HepG2 (cell line): ENCODE results near the gene TAS1R3. TPM values are rescaled to one million over a fixed set of nuclear protein-coding genes. Genes with fewer than 3 reads are reported as not detected.

Source experiments
- CBX5 ChIP-seq: sonication (generic); formaldehyde crosslinking; IDR thresholded peaks from 2 replicates; pipeline ENCODE4 v1.4.0; 2020; ENCODE audit warnings: missing genetic modification reagents, borderline replicate concordance
- EP300 ChIP-seq, 3 experiments: sonication (generic) in 1 of 3; formaldehyde crosslinking in 1 of 3; IDR thresholded peaks; 2 replicates each; pipeline versions ENCODE4 v1.5.1 to v1.6.1; 2011 to 2020; ENCODE audit warnings: low read depth in 2 of 3, low read length in 2 of 3, borderline replicate concordance in 1 of 3, improper control_type of control experiment in 1 of 3, mild to moderate bottlenecking in 1 of 3, missing genetic modification reagents in 1 of 3, moderate library complexity in 1 of 3
- EZH2 ChIP-seq: conservative IDR thresholded peaks from 2 replicates; pipeline ENCODE4 v1.6.1; 2012; ENCODE audit warnings: mild to moderate bottlenecking, low read depth, low read length, moderate library complexity
- HHEX ChIP-seq: IDR thresholded peaks from 2 replicates; pipeline ENCODE4 v1.6.1; 2016; ENCODE audit warnings: control low read depth
- LCORL ChIP-seq, 2 experiments: fragments of 450-650 bp in 1 of 2; sonication (generic) in 1 of 2; formaldehyde crosslinking in 1 of 2; IDR thresholded peaks; 2 replicates each; pipeline versions ENCODE4 v1.5.0 to v1.6.1; 2017 to 2020; ENCODE audit warnings: antibody characterized with exemption in 1 of 2, missing genetic modification reagents in 1 of 2
- MYC ChIP-seq: sonication (generic); formaldehyde crosslinking; IDR thresholded peaks from 2 replicates; pipeline ENCODE4 v1.9.0; 2021; ENCODE audit warnings: missing genetic modification reagents, borderline replicate concordance
- NFIC ChIP-seq: IDR thresholded peaks from 2 replicates; pipeline ENCODE4 v1.6.1; 2012; ENCODE audit warnings: mild to moderate bottlenecking, low read length, inconsistent platforms
- PHF21A ChIP-seq: sonication (generic); formaldehyde crosslinking; IDR thresholded peaks from 2 replicates; pipeline ENCODE4 v1.5.0; 2020; ENCODE audit warnings: mild to moderate bottlenecking, missing genetic modification reagents
- SNAPC2 ChIP-seq: sonication (generic); formaldehyde crosslinking; IDR thresholded peaks from 2 replicates; pipeline ENCODE4 v1.8.1; 2022; ENCODE audit warnings: mild to moderate bottlenecking, missing genetic modification reagents
- ZBTB40 ChIP-seq, 2 experiments: fragments of 450-650 bp in 1 of 2; sonication (generic) in 1 of 2; formaldehyde crosslinking in 1 of 2; IDR thresholded peaks; 2 replicates each; pipeline versions ENCODE4 v1.6.1 to v1.8.0; 2016 to 2022; ENCODE audit warnings: antibody characterized with exemption in 1 of 2, mild to moderate bottlenecking in 1 of 2, missing genetic modification reagents in 1 of 2
- ZNF441 ChIP-seq: sonication (generic); formaldehyde crosslinking; IDR thresholded peaks from 2 replicates; pipeline ENCODE4 v1.7.0; 2021; ENCODE audit warnings: missing genetic modification reagents, borderline replicate concordance
- ZNF720 ChIP-seq: sonication (generic); formaldehyde crosslinking; IDR thresholded peaks from 2 replicates; pipeline ENCODE4 v1.4.0; 2020; ENCODE audit warnings: missing genetic modification reagents
- ZNF883 ChIP-seq: sonication (generic); formaldehyde crosslinking; IDR thresholded peaks from 2 replicates; pipeline ENCODE4 v1.5.1; 2020; ENCODE audit warnings: mild to moderate bottlenecking, missing genetic modification reagents; ENCODE audit errors: not compliant biosample characterization
- polyA plus RNA-seq, 8 experiments: library from polyadenylated mRNA; depleted of rRNA in 3 of 8; stranded (reverse) in 7 of 8; unstranded in 1 of 8; fragments of >200 nt; fragmentation: Illumina TruSeq in 4 of 8; extraction: Trizol in 4 of 8; gene quantifications; 2 replicates each; pipeline versions ENCODE4 v1.2.1 to v1.2.3, GENCODE V29; 2011 to 2016; ENCODE audit warnings: low read depth in 4 of 8, missing spikeins in 1 of 8, mixed read lengths in 1 of 8; ENCODE audit not compliant: insufficient read depth in 1 of 8
- total RNA-seq, 5 experiments: library from RNA; depleted of rRNA; stranded (reverse); fragments of >200 nt; fragmentation: Illumina TruSeq; extraction: Trizol; gene quantifications; 2 replicates each; pipeline ENCODE4 v1.2.3, GENCODE V29; 2016; ENCODE audit warnings: low read depth in 1 of 5
- TF ChIP-seq, protein P1 (sequence below): sonication (generic); formaldehyde crosslinking; conservative IDR thresholded peaks from 2 replicates; pipeline ENCODE4 v1.4.0; 2020; ENCODE audit warnings: missing genetic modification reagents
- TF ChIP-seq, protein P2 (sequence below): IDR thresholded peaks from 2 replicates; pipeline ENCODE4 v1.6.1; 2016

The TAS1R3 gene
- total and polyA plus RNA-seq, 2 of the 13 experiments (the other 11 are each of a cell fraction or from before 2014, with no cell fraction given) = 0.13 to 0.15 TPM

DNA sequence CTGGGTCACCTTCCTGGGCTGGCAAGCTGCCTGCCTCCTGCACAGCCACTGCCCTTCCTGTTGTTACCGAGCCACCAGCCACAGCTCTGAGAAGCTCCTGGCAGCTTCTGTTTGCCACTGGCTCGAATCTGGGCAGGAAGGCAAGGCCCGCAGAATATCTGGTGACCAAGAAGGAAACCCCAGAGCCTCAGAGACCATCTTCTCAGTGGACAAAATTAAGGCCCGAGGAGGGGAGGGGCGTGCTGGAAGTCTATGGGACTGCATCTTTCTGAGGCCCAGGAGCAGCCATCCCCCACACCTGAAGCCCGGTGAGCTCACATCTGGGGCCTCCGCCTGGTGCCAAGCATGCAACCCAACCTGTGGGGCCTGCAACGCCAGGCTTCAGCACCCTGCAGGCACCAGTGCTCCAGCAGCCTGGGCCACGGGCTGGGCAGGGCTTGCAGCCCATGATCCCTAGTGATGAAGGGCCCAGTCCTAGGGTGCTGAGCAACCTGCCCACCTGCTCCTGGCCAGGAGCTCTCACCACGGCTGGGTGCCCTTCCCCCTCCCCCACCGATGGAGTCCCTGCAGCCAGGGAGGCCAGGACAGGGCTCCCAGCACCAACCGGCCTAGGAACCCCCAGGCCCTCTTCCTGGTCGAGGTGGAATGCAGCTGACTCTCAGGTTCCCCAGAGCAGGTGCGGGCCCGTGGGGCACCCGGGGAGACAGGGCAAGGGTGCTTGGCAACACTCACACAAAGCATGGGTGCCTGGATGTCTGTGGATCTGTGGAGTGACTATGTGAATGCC is 5.6 kb upstream of the TAS1R3 start (continued):
- TF ChIP-seq LCORL (IDR thresholded peaks at IDR 0.05) (no peak), LCORL (CRISPR knock-in tag; IDR thresholded peaks at IDR 0.05) (0 out of 2 replicates have a peak, but pooled peaks have one; percentile 7), MYC (CRISPR knock-in tag) (0 out of 2 replicates have a peak, but pooled peaks have one; percentile 7), HHEX (CRISPR knock-in tag) (no peak), NFIC (no peak), ZNF441 (CRISPR knock-in tag) (no peak), PHF21A (CRISPR knock-in tag) (0 out of 2 replicates have a peak, but pooled peaks have one; percentile 2), ZBTB40 (IDR thresholded peaks at IDR 0.05) (no peak), ZBTB40 (CRISPR knock-in tag; IDR thresholded peaks at IDR 0.05) (no peak), SNAPC2 (CRISPR knock-in tag) (no peak), CBX5 (no peak), EP300 (IDR thresholded peaks at IDR 0.05; ENCODE audit: low read depth in 2 of 2, low read length in 2 of 2) (no peak), EP300 (CRISPR knock-in tag; IDR thresholded peaks at IDR 0.05; ENCODE audit: borderline replicate concordance) (no peak), ZNF720 (no peak), ZNF883 (CRISPR knock-in tag) (no peak), EZH2 (no peak)
- TF ChIP-seq, protein P1, sequence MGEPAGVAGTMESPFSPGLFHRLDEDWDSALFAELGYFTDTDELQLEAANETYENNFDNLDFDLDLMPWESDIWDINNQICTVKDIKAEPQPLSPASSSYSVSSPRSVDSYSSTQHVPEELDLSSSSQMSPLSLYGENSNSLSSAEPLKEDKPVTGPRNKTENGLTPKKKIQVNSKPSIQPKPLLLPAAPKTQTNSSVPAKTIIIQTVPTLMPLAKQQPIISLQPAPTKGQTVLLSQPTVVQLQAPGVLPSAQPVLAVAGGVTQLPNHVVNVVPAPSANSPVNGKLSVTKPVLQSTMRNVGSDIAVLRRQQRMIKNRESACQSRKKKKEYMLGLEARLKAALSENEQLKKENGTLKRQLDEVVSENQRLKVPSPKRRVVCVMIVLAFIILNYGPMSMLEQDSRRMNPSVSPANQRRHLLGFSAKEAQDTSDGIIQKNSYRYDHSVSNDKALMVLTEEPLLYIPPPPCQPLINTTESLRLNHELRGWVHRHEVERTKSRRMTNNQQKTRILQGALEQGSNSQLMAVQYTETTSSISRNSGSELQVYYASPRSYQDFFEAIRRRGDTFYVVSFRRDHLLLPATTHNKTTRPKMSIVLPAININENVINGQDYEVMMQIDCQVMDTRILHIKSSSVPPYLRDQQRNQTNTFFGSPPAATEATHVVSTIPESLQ (CRISPR knock-in tag) = no peak
- TF ChIP-seq, protein P2, sequence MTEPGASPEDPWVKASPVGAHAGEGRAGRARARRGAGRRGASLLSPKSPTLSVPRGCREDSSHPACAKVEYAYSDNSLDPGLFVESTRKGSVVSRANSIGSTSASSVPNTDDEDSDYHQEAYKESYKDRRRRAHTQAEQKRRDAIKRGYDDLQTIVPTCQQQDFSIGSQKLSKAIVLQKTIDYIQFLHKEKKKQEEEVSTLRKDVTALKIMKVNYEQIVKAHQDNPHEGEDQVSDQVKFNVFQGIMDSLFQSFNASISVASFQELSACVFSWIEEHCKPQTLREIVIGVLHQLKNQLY (CRISPR knock-in tag) = no peak
